Activated T-cell treated with anti-CD3 and anti-CD28 coated beads for 48 hours (primary cell): Measurements from ENCODE around the gene N4BP3.
"Not testable (repeated sequence)": the region's sequence is repeated elsewhere in the genome, so short reads cannot be mapped to it uniquely, and the experiment has no call there.

Experiments
- DNase-seq: peaks from one replicate; pipeline ENCODE4 v3.0.0-alpha.2; 2020; ENCODE audit warnings: low read depth

Gene N4BP3

DNA sequence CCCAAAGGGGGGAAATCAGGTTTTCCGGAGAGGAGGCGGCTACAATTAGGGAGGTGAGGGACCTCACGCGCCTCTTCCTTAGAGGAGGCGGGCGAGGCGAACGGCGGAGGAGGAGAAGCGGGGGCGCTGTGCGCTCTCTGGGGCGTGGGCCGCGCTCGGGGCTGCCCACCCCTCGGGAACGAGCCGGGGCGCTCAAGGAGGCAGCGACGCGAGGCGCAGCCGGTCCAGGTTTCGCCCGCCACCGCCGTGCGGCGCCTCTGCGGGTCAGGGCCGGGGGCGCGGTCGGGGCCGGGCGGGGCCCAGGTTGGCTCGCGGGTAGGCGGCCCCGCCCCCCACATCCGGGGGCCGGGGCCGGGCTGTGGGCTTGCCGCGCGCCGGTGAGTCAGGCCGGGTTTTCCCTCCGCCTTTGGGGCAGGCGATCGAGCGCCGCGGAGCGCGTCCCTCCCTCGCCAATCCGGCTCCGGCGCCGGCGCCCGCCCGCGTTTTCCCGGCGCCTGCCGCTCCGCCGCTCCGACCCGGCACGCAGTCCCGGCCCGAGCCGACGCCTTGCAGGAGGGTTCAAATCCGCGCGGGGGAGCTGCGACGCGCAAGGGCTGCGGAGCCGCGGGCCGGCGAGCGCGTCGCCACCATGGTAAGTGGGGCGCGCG lies at the start of gene N4BP3:
Gene N4BP3 (plus strand): TSS at position 392 of the 647 bp plus-strand sequence. CDS start 6,052 bp downstream, outside the sequence.
- DNase-seq, result peak; percentile 84

GRCh38 chr5:178067755-178068154 lies 45.6 kb upstream of the N4BP3 start:
- no peak for DNase-seq

DNA sequence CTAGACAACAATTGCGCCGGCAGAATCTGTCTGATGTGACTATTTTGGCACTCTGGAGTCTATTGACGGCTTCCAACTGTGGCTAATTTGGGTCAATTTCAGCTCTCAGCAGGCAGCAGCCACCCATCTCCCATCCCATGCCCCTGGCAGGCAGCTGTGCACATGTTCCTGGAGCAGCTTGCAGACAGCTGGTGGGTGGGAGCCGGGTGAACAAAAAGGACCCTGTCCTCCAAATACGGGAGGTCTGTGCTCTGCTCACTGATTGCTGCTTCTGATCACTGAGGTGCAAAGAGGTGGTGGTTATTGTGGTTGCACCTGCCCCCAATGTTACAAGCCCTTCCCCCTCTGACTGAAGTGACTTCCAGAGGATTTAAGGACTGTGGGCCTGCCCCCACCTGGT lies 45.0 kb upstream of the N4BP3 start:
- DNase-seq, result no peak

GRCh38 chr5:178069909-178070308 lies 43.4 kb upstream of the N4BP3 start:
- peak; percentile 35 for DNase-seq

DNA sequence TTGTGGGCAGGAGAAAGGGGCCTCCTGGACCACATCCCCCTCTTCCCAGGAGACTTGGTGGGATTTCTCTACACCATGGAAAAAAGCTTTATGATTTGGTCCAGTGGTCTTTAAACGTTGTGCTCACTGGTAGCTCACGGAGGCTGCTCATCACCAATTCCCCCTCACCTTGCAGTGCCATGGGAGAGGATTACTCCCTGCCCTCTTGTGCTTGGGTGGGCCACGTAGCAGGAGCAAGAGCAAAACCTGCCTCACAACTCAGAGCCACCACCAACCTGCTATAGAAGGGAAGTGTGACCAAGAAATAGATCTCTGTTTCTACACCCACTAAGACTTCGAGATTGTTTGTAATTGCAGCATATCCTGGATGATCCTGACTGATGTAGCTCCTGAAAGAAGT lies 42.2 kb upstream of the N4BP3 start:
- no peak for DNase-seq

DNA sequence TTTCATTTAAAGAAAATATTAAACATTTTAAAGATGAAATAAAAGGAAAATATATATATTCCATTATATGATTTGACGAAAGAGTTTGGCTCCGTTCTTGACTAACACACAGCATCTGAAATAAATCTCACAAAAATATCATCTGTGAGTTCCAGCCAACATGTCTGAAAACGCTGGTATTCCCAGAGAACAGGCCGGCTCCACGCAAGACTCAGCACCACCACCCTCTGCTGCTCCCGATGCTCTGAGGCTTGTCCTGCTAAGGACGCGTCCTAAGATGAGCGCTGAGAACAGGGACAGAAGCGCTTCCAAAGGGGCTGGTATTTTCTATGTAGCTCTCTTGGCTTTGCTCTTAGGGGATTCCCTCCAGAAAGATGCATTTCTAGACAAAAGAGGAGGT lies 40.6 kb upstream of the N4BP3 start:
- DNase-seq, result no peak

GRCh38 chr5:178074266-178074952 lies 38.9 kb upstream of the N4BP3 start:
- peak; percentile 19 for DNase-seq

- DNase-seq, result not testable (repeated sequence)
These were observed 36.4 kb upstream of the N4BP3 start for GRCh38 chr5:178076965-178077364.

- no peak for DNase-seq
These were observed 35.6 kb upstream of the N4BP3 start for GRCh38 chr5:178077751-178078150.

DNA sequence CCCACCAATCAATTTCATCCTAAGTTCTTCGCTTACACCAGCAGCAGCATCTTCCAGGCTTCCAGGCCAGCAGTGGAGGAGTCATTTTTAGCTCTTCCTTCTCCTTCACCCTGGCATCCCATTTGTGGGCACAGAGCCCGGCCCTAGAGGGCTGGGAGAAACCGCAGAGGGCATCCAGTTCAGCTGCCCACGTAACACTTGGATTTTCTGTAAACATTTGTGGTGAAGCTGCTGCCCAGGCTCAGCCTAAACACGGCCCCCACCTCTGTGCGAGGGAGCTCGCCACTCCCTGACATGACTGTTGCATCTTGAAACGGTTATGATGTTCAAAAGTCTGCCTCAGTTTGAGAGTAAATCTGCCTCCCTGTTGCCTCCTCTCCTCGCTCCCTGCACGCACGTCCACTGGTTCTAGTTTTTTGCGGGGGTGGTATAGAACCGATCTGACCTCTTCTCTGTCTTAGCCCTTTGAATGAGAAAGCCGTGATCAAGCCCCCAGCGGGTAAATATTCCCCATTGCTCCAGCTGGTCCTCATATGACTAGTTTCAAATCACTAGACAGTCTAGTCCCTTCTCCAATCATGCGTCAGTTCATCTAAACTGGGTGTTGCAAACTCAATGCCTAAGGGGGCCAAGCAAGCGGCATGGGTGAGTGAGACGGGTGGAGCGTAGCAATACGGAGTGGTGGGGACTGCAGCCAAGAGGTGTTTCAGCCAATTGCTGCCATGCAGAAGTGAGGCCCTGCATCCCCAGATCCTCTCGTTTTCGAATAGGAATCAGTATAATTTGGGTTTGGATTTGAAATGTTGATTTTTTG lies 34.9 kb upstream of the N4BP3 start:
- no peak for DNase-seq

DNA sequence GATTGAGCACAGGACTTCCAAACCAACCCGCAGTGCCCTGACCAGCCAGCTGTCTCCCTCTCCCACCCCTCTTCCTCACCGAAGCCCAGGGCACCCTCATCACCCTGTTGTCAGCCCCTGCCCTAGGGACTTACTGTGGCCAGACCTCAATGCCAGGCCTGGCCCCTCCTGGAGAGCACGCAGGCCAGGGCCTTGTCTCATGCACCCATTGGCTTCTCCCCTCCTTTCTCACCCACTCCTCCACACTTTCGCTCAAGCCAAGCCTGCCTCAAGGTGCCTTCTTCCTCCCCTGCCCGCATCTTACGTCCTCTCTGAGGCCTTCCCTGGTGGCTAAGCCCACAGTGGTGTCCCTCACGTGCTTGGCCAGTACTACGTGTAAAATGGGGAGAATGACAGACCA lies 33.3 kb upstream of the N4BP3 start:
- no peak for DNase-seq

- no peak for DNase-seq
These were observed 32.5 kb upstream of the N4BP3 start for GRCh38 chr5:178080618-178081410.

- no peak for DNase-seq
These were observed 31.6 kb upstream of the N4BP3 start for GRCh38 chr5:178081571-178082243.

DNA sequence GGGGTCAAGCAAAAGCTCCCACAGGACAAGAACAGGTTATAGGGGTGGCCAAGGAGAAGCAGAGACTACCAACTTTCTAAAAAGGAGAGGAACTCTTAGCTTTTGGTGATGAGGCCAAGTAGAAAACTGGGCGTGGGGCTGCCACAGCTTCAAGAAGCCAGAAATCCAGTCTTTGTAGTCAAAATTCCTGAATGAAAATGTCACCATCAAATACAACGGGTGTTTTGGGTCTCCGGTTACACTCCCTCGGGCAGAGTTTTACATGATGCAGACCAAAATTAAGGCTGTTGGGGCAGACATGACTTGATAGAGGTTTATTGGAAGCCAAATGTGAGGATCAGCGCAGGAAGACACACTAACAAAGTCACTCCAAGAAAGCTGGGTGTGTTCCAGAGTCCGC lies 29.4 kb upstream of the N4BP3 start:
- no peak for DNase-seq

- DNase-seq, result no peak
These were observed 28.0 kb upstream of the N4BP3 start for GRCh38 chr5:178085316-178085715.

DNA sequence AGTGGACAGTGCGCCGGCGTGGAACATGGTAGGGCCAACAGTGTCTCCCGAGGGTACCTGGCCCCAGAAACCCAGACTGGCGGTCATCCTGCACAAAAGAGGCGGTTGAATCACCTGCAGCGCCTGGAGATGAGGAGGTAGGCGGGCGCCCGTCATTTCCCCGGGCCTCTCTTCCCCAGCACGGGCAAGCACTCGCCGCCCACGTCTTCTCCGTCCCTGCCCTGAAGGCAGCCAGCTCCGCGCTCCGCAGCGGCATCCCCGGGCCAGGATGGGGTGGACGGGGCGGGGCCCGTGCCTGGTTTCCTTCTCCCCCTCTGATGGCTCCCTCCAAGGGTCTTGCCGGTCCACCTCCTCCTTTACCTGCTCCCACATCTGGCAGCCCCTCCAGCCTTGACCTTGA lies 27.1 kb upstream of the N4BP3 start:
- no peak for DNase-seq

GRCh38 chr5:178087199-178087598 lies 26.1 kb upstream of the N4BP3 start:
- not testable (repeated sequence) for DNase-seq

DNA sequence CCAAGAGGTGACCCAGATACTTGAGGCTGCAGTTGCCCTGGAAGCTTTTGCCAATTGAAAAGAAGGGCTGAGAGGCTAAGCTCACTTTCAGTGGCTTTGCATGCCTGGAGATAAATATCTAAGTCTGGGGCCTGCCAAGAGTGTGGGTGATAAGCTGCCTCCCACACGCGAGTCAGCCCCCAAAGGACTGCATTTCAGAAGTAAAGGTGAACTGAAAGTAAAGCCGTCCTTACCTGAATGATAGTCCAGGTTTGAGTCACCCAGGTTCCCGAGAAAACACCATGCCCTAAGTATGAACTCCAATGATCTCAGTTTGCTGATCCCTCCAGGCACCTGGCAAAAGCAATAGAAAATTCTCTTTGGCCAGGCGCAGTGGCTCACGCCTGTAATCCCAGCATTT lies 22.5 kb upstream of the N4BP3 start:
- no peak for DNase-seq

GRCh38 chr5:178093134-178093533 lies 20.2 kb upstream of the N4BP3 start:
- no peak for DNase-seq

DNA sequence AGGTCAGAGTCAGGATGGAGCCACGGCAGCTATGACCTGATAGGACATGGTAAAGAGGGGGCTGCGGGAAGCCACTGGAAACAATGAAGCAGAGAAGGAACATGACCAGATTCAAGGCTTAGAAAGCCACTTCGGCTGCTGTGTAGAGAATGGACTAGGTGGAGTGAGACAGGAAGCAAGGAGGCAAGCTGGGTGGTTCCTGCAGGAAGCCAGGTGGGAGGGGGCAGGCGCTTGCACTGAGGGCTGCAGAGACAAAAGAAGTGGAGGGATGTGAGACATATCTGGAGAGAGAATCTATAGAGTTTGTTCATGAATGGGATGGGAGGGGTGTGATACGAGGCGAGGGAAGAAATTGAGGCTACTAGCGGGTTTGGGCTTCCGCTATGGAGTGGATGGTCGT lies 19.0 kb upstream of the N4BP3 start:
- DNase-seq, result no peak

DNA sequence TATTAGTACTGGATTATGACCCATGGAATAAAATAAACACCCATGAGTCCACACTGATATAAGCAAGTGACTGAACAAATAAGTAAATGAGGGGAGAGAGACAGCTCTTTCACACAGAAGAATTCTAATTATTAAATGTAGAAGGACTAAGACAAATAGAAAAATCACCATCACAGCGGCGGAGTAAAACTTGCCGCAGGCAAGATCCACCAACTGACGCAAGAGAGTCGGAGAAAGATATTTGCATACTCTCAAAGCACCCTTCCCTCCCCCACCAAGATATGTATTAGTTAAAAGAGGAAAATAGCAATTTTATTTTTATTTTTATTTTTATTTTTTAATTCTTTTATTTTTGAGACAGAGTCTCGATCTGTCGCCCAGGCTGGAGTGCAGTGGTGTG lies 14.6 kb upstream of the N4BP3 start:
- DNase-seq, result no peak

GRCh38 chr5:178103612-178104011 lies 9.7 kb upstream of the N4BP3 start:
- no peak for DNase-seq
